ENCODE measurements around the gene NHSL2.

Gene NHSL2

DNA sequence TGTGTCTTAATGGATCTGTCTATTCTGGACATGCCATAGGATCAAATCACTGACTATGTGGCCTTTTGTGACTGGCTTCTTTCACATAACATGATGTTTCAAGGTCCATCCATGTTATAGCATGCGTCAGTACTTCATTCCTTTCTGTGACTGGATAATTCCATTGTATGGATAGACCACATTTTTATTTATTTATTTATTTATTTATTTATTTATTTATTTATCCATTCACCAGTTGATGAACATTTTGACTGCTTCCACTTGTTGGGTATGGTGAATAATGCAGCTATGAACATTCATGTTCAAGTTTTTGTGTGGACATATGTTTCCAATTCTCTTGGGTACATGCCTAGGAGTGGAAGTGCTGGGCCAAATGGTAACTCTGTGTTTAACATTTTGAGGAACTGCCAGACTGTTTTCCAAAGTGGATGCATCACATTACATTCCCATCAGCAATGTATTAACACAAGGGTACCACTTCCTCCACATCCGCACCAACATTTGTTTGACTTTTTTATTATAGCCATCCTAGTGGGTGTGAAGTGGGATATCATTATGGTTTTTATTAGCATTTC, 207.1 kb downstream of the NHSL2 start:
- H3K4me3 ChIP-seq (ENCODE audit: low read length): no peak overlapping the region
- DNase-seq (ENCODE audit: low read depth): no peak
- TF ChIP-seq, protein P1, sequence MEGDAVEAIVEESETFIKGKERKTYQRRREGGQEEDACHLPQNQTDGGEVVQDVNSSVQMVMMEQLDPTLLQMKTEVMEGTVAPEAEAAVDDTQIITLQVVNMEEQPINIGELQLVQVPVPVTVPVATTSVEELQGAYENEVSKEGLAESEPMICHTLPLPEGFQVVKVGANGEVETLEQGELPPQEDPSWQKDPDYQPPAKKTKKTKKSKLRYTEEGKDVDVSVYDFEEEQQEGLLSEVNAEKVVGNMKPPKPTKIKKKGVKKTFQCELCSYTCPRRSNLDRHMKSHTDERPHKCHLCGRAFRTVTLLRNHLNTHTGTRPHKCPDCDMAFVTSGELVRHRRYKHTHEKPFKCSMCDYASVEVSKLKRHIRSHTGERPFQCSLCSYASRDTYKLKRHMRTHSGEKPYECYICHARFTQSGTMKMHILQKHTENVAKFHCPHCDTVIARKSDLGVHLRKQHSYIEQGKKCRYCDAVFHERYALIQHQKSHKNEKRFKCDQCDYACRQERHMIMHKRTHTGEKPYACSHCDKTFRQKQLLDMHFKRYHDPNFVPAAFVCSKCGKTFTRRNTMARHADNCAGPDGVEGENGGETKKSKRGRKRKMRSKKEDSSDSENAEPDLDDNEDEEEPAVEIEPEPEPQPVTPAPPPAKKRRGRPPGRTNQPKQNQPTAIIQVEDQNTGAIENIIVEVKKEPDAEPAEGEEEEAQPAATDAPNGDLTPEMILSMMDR (conservative IDR thresholded peaks at IDR 0.05; ENCODE audit: low read depth, low read length): no peak

DNA sequence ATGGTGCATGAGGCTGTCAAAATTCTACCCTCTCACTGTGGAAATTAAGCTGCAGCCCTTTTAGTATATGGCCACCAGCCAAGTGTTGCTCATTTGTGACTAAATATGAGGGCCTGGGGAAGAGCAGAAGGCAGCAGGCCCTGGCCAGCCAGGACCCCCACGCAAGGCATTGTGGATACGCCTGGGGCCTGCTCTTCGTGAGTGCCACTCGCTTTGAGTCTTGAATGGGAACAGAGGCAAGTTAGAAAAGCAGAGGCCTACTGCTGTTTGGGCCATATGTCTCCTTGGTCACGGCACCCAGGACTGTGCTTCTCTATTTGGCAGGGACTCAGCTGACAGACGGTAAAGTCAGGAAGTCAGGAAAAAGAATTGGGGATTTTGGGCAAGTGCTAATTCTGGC, 210.2 kb downstream of the NHSL2 start:
- TF ChIP-seq, protein P1 (conservative IDR thresholded peaks at IDR 0.05; ENCODE audit: low read depth, low read length): no peak
- no peak for DNase-seq (ENCODE audit: low read depth)
- no peak overlapping the region for H3K4me3 ChIP-seq (ENCODE audit: low read length)

DNA sequence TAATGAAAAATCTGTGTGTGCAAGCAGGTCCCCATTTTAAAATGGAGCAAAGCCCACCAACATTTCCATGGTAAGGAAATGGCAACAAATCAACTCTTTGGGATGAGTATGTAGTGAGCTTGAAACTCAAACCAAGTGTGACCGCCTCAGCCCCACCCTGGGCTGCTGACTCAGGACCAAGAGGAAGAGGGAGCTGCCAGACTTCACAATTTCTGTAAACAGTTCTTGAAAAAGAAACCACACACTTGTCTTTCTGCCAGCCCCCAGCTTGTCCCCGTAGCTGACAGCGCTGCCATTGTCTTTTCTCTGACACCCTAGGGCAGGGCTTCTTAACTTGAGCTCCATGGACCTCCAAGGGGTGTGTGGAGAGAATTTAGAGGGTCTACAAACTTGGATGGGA, 210.7 kb downstream of the NHSL2 start:
- TF ChIP-seq, protein P1 (conservative IDR thresholded peaks at IDR 0.05; ENCODE audit: low read depth, low read length): no peak
- DNase-seq (ENCODE audit: low read depth): no peak
- no peak overlapping the region for H3K4me3 ChIP-seq (ENCODE audit: low read length)

DNA sequence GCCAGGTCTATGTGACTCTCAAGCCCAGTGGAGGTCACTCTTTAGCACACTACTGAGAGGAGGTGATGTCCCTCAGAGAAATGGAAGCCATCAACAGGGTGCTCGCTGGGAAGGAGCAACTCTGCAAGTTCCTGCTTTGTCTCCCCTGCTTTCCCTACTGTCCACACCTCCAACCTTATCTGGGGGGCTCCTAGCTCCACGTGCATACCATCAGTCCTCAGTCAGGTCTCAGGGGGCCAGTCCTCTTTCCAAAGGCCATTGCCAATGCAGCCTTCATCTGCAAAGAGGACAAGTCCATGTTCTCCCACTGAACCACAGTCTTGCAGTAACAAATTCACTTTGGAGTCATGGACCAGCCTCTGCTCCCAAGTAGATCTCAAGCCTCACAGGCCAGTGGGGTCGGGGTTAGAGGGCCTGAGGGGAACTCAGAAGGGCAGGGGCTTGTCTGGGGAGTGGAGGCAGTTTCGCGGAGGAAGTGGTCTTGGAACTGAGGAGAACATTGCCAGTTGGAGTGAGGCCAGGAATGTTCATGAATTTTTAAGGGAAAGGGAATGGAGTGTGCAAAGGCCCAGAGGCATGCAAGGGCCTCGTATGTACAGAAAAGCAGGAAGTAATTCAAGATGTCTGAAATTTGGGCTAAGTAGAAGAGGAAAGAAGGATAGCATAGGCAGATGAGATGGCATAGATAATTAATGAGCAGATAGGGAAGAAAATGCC, 212.1 kb downstream of the NHSL2 start:
- H3K4me3 ChIP-seq (ENCODE audit: low read length): no peak overlapping the region
- TF ChIP-seq, protein P1 (conservative IDR thresholded peaks at IDR 0.05; ENCODE audit: low read depth, low read length): no peak
- DNase-seq (ENCODE audit: low read depth): no peak

DNA sequence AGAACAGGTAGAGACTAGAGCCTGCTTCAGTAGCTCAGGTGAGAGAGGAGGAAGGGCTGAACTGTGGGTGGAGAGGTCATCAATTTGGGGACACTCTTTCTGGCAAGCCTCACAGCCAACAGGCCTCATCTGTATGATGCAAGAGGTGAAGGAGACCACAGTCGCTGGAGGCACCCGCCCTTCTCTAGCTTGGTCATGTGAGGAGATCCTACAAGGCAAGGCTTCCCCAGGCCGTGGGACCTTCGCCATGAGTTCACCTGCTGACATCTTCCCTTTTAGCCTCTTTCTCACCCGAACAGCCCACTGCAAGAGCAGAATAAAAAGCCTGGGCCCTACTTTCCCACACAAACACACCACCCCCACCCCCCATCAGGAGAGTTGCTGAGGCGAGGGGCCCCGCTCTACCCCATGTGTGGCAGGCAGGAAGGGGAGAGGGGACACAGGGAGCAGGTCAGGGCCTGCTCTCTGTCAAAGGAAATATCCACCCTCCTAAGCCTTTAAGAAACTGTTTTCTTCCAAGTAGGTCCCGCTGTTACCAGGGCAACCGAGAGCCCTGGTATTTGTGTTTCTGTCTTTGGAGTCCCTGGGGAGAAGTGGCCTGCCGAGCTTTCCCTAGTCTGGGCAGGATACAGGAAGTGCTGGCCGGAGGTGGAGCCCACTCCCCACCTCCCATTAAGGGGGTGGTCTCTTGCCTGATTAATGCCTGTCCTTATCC, 213.0 kb downstream of the NHSL2 start:
- DNase-seq (ENCODE audit: low read depth): peak; percentile 55
- no peak overlapping the region for H3K4me3 ChIP-seq (ENCODE audit: low read length)
- TF ChIP-seq, protein P1 (conservative IDR thresholded peaks at IDR 0.05; ENCODE audit: low read depth, low read length): no peak

DNA sequence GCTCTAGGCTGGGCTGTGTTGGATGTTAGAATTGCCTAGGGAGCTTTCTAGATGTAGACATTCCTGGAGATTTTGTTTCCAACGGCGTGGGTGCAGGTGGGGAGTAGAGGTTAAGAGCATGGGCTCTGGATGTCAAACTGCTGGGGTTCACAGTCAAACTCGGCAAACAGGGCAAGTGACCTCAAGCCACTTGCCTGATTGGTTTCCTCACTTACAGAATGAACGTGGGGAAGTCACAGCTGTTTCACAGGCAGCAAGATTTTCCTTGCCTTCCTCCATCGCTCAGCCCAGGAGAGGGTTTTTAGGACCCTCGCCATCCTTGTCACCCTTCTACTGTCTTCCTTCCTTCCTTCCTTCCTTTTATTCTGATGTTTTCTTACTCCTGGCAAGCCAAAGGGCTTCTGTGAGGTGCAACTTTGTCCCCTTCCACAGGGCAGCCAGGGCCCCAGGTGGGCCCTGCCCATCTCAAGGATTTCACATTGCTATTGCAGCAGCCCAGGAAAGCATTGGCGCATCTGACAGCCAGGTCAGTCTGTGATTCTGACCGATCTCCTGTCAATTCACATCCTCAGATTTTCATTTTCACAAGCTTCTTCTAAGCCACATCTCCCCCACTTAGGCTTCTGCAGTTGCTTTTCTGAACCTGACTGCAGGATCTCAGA, 214.0 kb downstream of the NHSL2 start:
- H3K4me3 ChIP-seq (ENCODE audit: low read length): no peak overlapping the region
- TF ChIP-seq, protein P1 (conservative IDR thresholded peaks at IDR 0.05; ENCODE audit: low read depth, low read length): no peak

More for the DNA sequence above, 214.0 kb downstream of the NHSL2 start:
- no peak for DNase-seq (ENCODE audit: low read depth)

All from retinal pigment epithelial cell (primary cell).